Measurements from ENCODE around the gene RGS16. TPM values are rescaled to one million over a fixed set of nuclear protein-coding genes. Genes with fewer than 3 reads are reported as not detected.

The RGS16 gene
- 2.8 and 3.1 TPM in 2 replicates for total RNA-seq

GRCh38 chr1:182604175-182605164, at the start of gene RGS16:
TSS of gene RGS16 (minus strand) at chr1:182604389. CDS start at chr1:182604259, 130 bp downstream.

GRCh38 chr1:182588500-182589396, 15.4 kb downstream of the RGS16 start, which contains the start of gene RNASEL:
TSS of gene RNASEL (minus strand) at chr1:182589256. CDS start at chr1:182586806, 2,450 bp downstream.

Other genes starting within 250 kb of the RGS16 start
- gene GLUL, start 212.6 kb downstream of the RGS16 start, total RNA-seq, result 182 and 223 TPM in 2 replicates
- not detected in 2 replicates for gene TEDDM1, start 203.7 kb downstream of the RGS16 start, total RNA-seq
- gene RGSL1, start 154.2 kb downstream of the RGS16 start, total RNA-seq, result not detected in 2 replicates
- 7.0 and 13.4 TPM in 2 replicates for gene RNASEL, start 15.1 kb downstream of the RGS16 start, total RNA-seq
- not detected in 2 replicates for gene RGS8, start 80.2 kb upstream of the RGS16 start, total RNA-seq
- 4.5 and 4.6 TPM in 2 replicates for gene NPL, start 185.4 kb upstream of the RGS16 start, total RNA-seq
- 96.3 and 114 TPM in 2 replicates for gene DHX9, start 235.0 kb upstream of the RGS16 start, total RNA-seq

Data from smooth muscle cell of the pulmonary artery (primary cell).